Kidney (tissue), 14 donors: ENCODE results near the gene STAT2. TPM values are rescaled to one million over a fixed set of nuclear protein-coding genes. Genes with fewer than 3 reads are reported as not detected.

Source experiments
- DNase-seq, 5 donors: peaks; one replicate each; pipeline ENCODE4 v3.0.0-alpha.2; 2013 to 2020
- FAIRE-seq: peaks from 2 replicates; lab custom pipeline; 2012; peaks lifted over from hg19 to GRCh38; lab: Jason Lieb, UNC
- H3K27ac ChIP-seq, 2 donors: one replicate each; pipeline ENCODE4 v1.7.0; 2013; ENCODE audit warnings: low read depth in 2 of 2, low read length in 2 of 2, inconsistent platforms in 1 of 2
- H3K27me3 ChIP-seq: one replicate; pipeline ENCODE4 v1.7.1; 2013; ENCODE audit warnings: low read length, inconsistent platforms; ENCODE audit not compliant: control insufficient read depth, insufficient read depth
- H3K36me3 ChIP-seq, 3 donors: one replicate each; pipeline versions ENCODE4 v1.7.0 to v1.7.1; 2013; ENCODE audit warnings: low read length in 3 of 3, control low read depth in 1 of 3, inconsistent platforms in 1 of 3; ENCODE audit not compliant: insufficient read depth in 3 of 3, control insufficient read depth in 2 of 3
- H3K4me1 ChIP-seq, 3 donors: one replicate each; pipeline versions ENCODE4 v1.7.0 to v1.7.1; 2013; ENCODE audit warnings: low read length in 3 of 3, inconsistent platforms in 1 of 3, low read depth in 1 of 3; ENCODE audit not compliant: control insufficient read depth in 2 of 3, insufficient read depth in 2 of 3
- H3K4me3 ChIP-seq, 3 donors: one replicate each; pipeline versions ENCODE4 v1.7.0 to v1.8.1; 2013; ENCODE audit warnings: low read length in 3 of 3, control low read depth in 1 of 3, inconsistent platforms in 1 of 3
- H3K9ac ChIP-seq, 3 donors: one replicate each; pipeline versions ENCODE4 v1.7.0 to v1.7.1; 2013; ENCODE audit warnings: low read length in 3 of 3, control low read depth in 1 of 3, inconsistent platforms in 1 of 3
- H3K9me3 ChIP-seq, 3 donors: one replicate each; pipeline versions ENCODE4 v1.7.0 to v1.7.1; 2013; ENCODE audit warnings: low read length in 3 of 3, control low read depth in 1 of 3, inconsistent platforms in 1 of 3; ENCODE audit not compliant: control insufficient read depth in 2 of 3, insufficient read depth in 1 of 3
- intact Hi-C: fragments of 100-400 bp; cut with DNase I; formaldehyde crosslinking; loops from one replicate; pipeline ENCODE4 v1.11.1; 2022
- polyA plus RNA-seq: library from polyadenylated mRNA; stranded (reverse); fragments of 350-450 nt; fragmentation: Illumina TruSeq; extraction: RNeasy Lipid Tissue Mini Kit (QIAGEN cat#74804); gene quantifications from one replicate; pipeline ENCODE4 v1.2.3, GENCODE V29; 2014; ENCODE audit warnings: low read depth, low replicate concordance; ENCODE audit not compliant: insufficient read depth
- total RNA-seq: library from RNA; stranded (reverse); fragmentation: NEBNext Ultra II Directional; extraction: Animal tissue kit (Norgen Biotek cat#: 25700); gene quantifications from one replicate; pipeline ENCODE4 v1.2.1, GENCODE V29; 2021
- TF ChIP-seq, protein P1 (sequence below): IDR thresholded peaks from 3 replicates; pipeline ENCODE4 v1.5.1; 2012; ENCODE audit warnings: mild to moderate bottlenecking, moderate library complexity, borderline replicate concordance; ENCODE audit not compliant: insufficient read depth; ENCODE audit errors: extremely low read depth
- donor health status: control.
- donor health status: control.
- donor health status: control.
- donor health status: control.
- donor health status: control.
- donor health status: DM: yes; HTN: yes; CAD: no.
- donor health status: Normal renal cell carcinoma (clear cell type).

Gene STAT2
- total and polyA plus RNA-seq, 2 donors from 2014 or later = 27.2 to 120 TPM

DNA sequence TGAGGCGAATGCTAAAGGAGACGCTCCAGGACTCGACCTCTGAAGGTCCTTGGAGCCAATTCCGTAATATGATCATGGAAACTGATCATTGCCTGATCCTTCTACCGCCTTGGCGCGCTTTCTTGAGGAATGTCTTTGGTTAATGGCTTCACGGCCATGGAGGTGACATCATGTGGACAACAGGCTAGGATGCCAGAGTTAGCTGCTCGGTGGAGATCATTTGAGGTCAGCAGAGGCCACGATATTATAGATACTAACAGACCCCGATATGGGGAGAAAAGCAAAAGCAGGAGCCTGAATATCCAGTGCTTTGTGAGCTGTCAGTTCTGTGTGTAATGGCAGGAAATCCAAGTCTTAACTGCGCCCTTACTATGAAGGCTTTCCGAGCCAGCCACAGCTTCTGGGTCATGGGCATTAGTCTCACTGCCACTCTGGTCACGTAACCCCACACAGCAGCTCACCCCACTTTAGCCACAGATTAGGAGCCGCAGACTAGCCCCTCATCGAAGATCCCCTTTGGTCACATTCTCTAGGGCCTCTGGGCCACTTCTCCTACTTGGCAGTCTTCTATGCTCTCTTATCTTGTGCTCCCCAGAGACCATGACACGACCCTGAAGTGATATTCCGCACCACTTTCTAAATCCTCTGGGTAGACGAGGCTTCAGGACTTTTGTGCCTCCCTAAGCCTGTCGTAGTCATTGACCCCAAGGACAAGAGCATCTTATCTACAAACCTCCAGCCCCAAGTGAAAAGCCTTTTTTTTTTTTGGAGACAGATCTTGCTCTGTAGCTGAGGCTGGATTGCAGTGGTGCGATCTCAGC is 59.1 kb downstream of the STAT2 start:
- intact Hi-C loops = no loop called here
- Histone ChIP-seq H3K27ac (peak overlapping the region; percentile 91 to 97), H3K4me1 (peaks cover 0 to 37% (median 19%) of the 10 kb centered on the region in 3 donors), H3K4me3 (peak overlapping the region; percentile 73 to 95 (median 86)), H3K9ac (peak overlapping the region; percentile 57 to 76 (median 75)), H3K27me3 (no peaks in the 10 kb centered on the region), H3K9me3 (no peaks in the 10 kb centered on the region), H3K36me3 (peaks cover 0 to 9% (median 4%) of the 10 kb centered on the region in 3 donors)
- no peak for DNase-seq
- TF ChIP-seq, protein P1, sequence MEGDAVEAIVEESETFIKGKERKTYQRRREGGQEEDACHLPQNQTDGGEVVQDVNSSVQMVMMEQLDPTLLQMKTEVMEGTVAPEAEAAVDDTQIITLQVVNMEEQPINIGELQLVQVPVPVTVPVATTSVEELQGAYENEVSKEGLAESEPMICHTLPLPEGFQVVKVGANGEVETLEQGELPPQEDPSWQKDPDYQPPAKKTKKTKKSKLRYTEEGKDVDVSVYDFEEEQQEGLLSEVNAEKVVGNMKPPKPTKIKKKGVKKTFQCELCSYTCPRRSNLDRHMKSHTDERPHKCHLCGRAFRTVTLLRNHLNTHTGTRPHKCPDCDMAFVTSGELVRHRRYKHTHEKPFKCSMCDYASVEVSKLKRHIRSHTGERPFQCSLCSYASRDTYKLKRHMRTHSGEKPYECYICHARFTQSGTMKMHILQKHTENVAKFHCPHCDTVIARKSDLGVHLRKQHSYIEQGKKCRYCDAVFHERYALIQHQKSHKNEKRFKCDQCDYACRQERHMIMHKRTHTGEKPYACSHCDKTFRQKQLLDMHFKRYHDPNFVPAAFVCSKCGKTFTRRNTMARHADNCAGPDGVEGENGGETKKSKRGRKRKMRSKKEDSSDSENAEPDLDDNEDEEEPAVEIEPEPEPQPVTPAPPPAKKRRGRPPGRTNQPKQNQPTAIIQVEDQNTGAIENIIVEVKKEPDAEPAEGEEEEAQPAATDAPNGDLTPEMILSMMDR = no peak
- FAIRE-seq = no peak

DNA sequence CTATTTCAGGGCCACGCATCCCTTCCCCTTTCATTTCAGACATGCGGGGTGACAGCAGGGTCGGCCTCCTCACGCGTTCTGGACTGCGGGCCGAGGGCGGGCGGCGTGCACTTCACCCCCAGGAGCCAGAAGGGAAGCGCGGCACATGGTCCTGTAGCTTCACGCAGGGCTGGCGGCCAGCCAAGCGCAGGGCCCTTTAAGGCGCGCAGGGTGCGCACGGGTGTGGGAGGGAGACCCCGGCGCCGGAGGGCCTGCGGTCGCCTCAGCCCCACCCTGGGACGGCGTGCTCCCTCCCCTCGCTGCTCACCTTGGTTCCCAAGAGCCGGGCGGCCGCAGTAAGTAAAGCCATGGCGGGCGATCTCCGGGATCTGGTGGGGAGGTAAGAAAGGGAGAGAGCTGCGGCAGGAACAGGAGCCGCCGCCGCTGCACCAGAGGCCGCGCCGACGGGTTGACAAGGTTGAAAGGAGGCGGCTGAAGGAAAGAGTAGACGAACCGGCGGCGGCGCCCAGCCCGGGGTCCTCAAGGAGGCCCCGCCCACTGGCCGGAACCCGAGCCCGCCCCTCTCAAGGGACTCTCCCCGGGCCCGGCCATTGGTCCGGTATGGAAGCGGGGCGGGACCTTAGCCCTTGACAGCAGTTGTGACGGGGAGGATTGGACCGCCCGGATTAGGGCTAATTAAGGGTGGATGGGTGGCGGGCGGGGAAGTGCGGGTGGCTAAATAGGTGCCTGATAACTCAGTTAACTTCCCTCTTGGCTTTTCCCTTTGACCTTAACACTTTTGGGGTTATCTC is 59.9 kb downstream of the STAT2 start, which contains the start of gene CS:
Gene CS (minus strand): TSS at position 478 of the 791 bp plus-strand sequence. CDS start 129 bp downstream, at position 349.
- DNase-seq = peak; percentile 98 to 100 (median 99)
- intact Hi-C loops = no loop called here
- FAIRE-seq = peak; percentile 63
- peak within 1 kb of the TSS; percentile 57 to 92 (median 76) for H3K9ac ChIP-seq
- peaks cover 0 to 4% (median 4%) of the 10 kb centered on the region in 3 donors for H3K36me3 ChIP-seq
- peaks cover 0 to 37% (median 19%) of the 10 kb centered on the region in 3 donors for H3K4me1 ChIP-seq
- peak within 1 kb of the TSS; percentile 81 to 95 (median 93) for H3K4me3 ChIP-seq
- TF ChIP-seq, protein P1 = no peak
- H3K27me3 ChIP-seq = no peaks in the 10 kb centered on the region
- H3K9me3 ChIP-seq = no peaks in the 10 kb centered on the region
- H3K27ac ChIP-seq = peak within 1 kb of the TSS; percentile 91 to 97

DNA sequence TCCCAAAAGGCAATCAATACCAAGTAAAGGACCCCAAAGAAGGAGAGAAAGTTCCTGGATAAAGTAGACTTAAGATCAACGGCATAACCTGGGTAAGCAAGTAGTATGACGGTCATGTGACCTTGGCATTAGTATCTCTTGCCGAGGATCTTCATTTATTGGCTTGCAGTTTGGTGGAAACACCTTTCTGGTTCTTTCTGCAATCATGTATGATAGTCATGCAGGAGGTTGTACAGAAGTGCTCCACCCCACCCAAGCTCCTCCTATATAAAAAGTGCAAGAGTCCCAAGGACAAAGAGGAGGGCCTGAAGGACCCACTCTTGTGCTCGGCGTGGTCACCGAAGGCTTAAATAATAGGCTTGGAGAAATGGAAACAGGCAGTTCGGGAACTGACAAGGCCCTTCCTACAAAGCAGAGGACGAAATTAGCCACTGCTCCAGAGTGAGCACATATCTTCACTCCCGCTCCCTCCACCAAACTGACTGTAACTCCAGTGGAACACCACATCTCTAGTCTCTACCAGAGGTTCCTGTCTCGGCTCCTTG is 60.5 kb downstream of the STAT2 start:
- intact Hi-C loops = no loop called here
- Histone ChIP-seq H3K36me3 (peaks cover 0 to 4% (median 2%) of the 10 kb centered on the region in 3 donors), H3K9me3 (no peaks in the 10 kb centered on the region), H3K9ac (peak overlapping the region; percentile 4 to 92 (median 57)), H3K4me3 (peak overlapping the region; percentile 81 to 95 (median 93)), H3K27ac (peak overlapping the region; percentile 74 to 89), H3K4me1 (peaks cover 0 to 37% (median 19%) of the 10 kb centered on the region in 3 donors), H3K27me3 (no peaks in the 10 kb centered on the region)
- FAIRE-seq (no peak), DNase-seq (no peak)
- TF ChIP-seq, protein P1 = no peak
